Measurements from ENCODE around the gene CYB5R2. TPM values are rescaled to one million over a fixed set of nuclear protein-coding genes. Genes with fewer than 3 reads are reported as not detected.
A peak's percentile ranks its signal among the peaks of the same experiment; 100 is the strongest.

The CYB5R2 gene
- 57.9 and 60.0 TPM in 2 replicates for polyA plus RNA-seq (2013)

DNA sequence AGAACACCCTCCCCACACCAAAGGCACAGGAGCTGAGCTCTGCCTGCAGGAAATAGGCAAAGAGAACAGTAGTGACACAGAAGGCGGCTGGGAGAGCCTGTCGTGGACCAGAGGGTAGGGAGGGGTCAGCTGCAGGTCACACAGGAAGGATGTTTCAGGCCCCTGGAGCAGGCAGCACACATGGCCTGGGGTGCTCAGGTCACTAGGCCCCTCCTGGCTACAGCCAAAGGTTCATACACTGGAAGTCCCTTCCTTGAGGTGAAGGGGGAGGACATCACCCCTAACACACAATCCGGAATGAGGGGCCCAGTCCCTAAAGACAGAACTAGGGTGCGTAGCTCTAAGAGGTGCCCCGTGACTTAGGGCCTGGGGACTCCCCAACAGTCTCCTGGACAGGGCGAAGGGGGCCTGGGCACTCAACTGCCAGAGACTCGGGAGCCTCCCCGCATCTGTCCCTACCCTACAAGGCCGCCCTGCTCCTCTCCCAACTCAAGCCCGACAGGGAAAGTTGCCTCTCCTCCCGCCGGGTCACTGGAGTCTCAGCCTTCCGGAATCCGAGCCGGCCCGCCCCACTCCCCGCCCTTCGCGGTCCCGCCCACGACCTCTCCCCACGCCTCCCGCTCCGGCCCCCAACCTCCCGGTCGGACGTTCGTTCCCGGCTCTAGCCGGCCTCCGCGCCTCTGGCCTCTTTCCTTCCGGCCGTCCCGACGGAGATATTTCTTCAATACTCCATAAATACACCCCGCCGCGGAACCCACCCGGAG lies at the start of gene CYB5R2:
Gene CYB5R2, minus strand, starts transcription at position 541 of the 764 bp plus-strand sequence. CDS start 675 bp downstream, outside the sequence.
- peaks cover under 1 to 7% of the 10 kb centered on the region in 2 experiments for H3K36me3 ChIP-seq (ENCODE audit: control insufficient read depth in 1 of 2, insufficient read depth in 2 of 2, low read length in 2 of 2)
- peak within 1 kb of the TSS; percentile 77 for H2BK5ac ChIP-seq (ENCODE audit: low read depth, low read length, poor library complexity)
- no peaks in the 10 kb centered on the region for H3K27me3 ChIP-seq (ENCODE audit: insufficient read depth, low read length)
- peaks cover 7% of the 10 kb centered on the region for H3K79me2 ChIP-seq (ENCODE audit: control insufficient read depth, insufficient read depth, low read length, poor library complexity)
- H2BK12ac ChIP-seq (ENCODE audit: low read length): peak within 1 kb of the TSS; percentile 9
- H3K4me1 ChIP-seq (ENCODE audit: control insufficient read depth in 1 of 2, insufficient read depth in 2 of 2, low read length in 2 of 2): peaks cover 24 to 43% of the 10 kb centered on the region in 2 experiments
- WGBS (ENCODE audit: extremely low coverage, insufficient coverage, insufficient read length): no CpG with 5 or more reads among the region's 40 CpGs
- peak within 1 kb of the TSS; percentile 72 for H3K4me3 ChIP-seq (ENCODE audit: low read depth, low read length)
- H3K18ac ChIP-seq (ENCODE audit: low read length): peak within 1 kb of the TSS; percentile 86
- H3K9me3 ChIP-seq (ENCODE audit: insufficient read depth, low read depth, low read length): no peaks in the 10 kb centered on the region
- peak within 1 kb of the TSS; percentile 93 for H3K14ac ChIP-seq (ENCODE audit: low read length)
- peak within 1 kb of the TSS; percentile 61 for H3K4ac ChIP-seq (ENCODE audit: low read depth, low read length)
- H3K27ac ChIP-seq (ENCODE audit: low read depth, low read length): peak within 1 kb of the TSS; percentile 58
- no peak within 1 kb of the TSS for H3K23ac ChIP-seq (ENCODE audit: low read length)
- peak within 1 kb of the TSS; percentile 88 for H3K4me2 ChIP-seq (ENCODE audit: low read length)
- peak within 1 kb of the TSS; percentile 78 for H4K12ac ChIP-seq (ENCODE audit: low read depth, low read length)
- H3K9ac ChIP-seq (ENCODE audit: low read length): peak within 1 kb of the TSS; percentile 60
- peak within 1 kb of the TSS; percentile 86 for H2BK120ac ChIP-seq (ENCODE audit: insufficient read depth, low read length, poor library complexity)
- no peak within 1 kb of the TSS for H2AK5ac ChIP-seq (ENCODE audit: low read length)
- H2AFZ ChIP-seq (ENCODE audit: insufficient read depth, low read length, poor library complexity): peak within 1 kb of the TSS; percentile 86
- H3K79me1 ChIP-seq (ENCODE audit: low read length): peaks cover 10% of the 10 kb centered on the region
- peak; percentile 77 to 84 for DNase-seq
- peak within 1 kb of the TSS; percentile 78 for H4K91ac ChIP-seq (ENCODE audit: low read depth, low read length)
- H4K8ac ChIP-seq (ENCODE audit: low read depth, low read length): peak within 1 kb of the TSS; percentile 90

DNA sequence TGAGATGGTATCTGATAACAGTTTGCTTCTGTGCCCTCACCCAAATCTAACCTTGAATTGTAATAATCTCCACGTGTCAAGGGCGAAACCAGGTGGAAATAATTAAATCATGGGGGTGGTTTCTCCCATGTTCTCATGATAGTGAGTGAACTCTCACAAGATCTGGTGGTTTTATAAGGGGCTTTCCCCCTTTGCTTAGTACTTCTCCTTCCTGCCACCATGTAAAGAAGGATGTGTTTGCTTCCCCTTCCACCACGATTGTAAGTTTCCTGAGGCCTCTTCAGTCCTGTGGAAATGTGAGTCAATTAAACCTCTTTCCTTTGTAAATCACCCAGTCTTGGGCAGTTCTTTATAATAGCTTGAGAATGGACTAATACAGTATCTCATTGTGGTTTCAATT lies 41.5 kb upstream of the CYB5R2 start:
- Histone ChIP-seq H3K9me3 (ENCODE audit: insufficient read depth, low read depth, low read length) (no peaks in the 10 kb centered on the region), H2AFZ (ENCODE audit: insufficient read depth, low read length, poor library complexity) (no peak overlapping the region), H2BK5ac (ENCODE audit: low read depth, low read length, poor library complexity) (no peak overlapping the region), H2AK5ac (ENCODE audit: low read length) (no peak overlapping the region), H3K4ac (ENCODE audit: low read depth, low read length) (no peak overlapping the region), H2BK12ac (ENCODE audit: low read length) (no peak overlapping the region), H3K27ac (ENCODE audit: low read depth, low read length) (no peak overlapping the region), H2BK120ac (ENCODE audit: insufficient read depth, low read length, poor library complexity) (no peak overlapping the region), H3K4me3 (ENCODE audit: low read depth, low read length) (no peak overlapping the region), H3K9ac (ENCODE audit: low read length) (no peak overlapping the region), H3K14ac (ENCODE audit: low read length) (no peak overlapping the region), H3K27me3 (ENCODE audit: insufficient read depth, low read length) (no peaks in the 10 kb centered on the region), H3K36me3 (ENCODE audit: control insufficient read depth in 1 of 2, insufficient read depth in 2 of 2, low read length in 2 of 2) (no peaks in the 10 kb centered on the region), H4K91ac (ENCODE audit: low read depth, low read length) (no peak overlapping the region), H3K4me1 (ENCODE audit: control insufficient read depth in 1 of 2, insufficient read depth in 2 of 2, low read length in 2 of 2) (no peaks in the 10 kb centered on the region), H3K79me2 (ENCODE audit: control insufficient read depth, insufficient read depth, low read length, poor library complexity) (no peaks in the 10 kb centered on the region), H3K23ac (ENCODE audit: low read length) (no peak overlapping the region), H3K79me1 (ENCODE audit: low read length) (no peaks in the 10 kb centered on the region), H4K12ac (ENCODE audit: low read depth, low read length) (no peak overlapping the region), H3K4me2 (ENCODE audit: low read length) (no peak overlapping the region), H3K18ac (ENCODE audit: low read length) (no peak overlapping the region), H4K8ac (ENCODE audit: low read depth, low read length) (no peak overlapping the region)
- no CpG with 5 or more reads among the region's 3 CpGs for whole genome bisulfite sequencing (ENCODE audit: extremely low coverage, insufficient coverage, insufficient read length)
- no peak for DNase-seq

DNA sequence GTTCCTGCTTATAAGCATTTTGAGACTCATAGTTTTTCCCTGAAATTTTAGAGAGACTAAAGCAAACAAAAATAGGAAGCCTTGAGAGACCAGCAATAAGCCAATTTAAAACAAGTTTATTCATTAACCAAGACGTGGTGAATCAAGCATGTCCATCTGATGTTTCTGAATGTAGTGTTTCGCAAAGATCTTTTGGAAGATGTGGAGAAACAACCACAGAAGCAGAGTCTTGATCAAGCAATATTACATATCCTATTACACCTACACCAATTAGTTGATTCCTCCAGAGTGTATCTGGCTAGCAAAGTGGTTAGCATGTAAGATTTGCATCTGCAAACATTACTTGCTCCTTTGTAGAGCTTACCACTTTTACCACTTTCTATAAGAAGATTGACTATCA lies 33.1 kb upstream of the CYB5R2 start, which contains the start of gene OVCH2:
Gene OVCH2, minus strand, starts transcription at position 101 of the 400 bp plus-strand sequence. Its CDS starts 83 bp downstream, at position 18.
- H3K4me3 ChIP-seq (ENCODE audit: low read depth, low read length): no peak within 1 kb of the TSS
- no peak for DNase-seq
- H3K18ac ChIP-seq (ENCODE audit: low read length): no peak within 1 kb of the TSS
- H3K27me3 ChIP-seq (ENCODE audit: insufficient read depth, low read length): no peaks in the 10 kb centered on the region
- H3K79me1 ChIP-seq (ENCODE audit: low read length): peaks cover 3% of the 10 kb centered on the region
- H2BK5ac ChIP-seq (ENCODE audit: low read depth, low read length, poor library complexity): no peak within 1 kb of the TSS
- no peak within 1 kb of the TSS for H3K4me2 ChIP-seq (ENCODE audit: low read length)
- no peaks in the 10 kb centered on the region for H3K79me2 ChIP-seq (ENCODE audit: control insufficient read depth, insufficient read depth, low read length, poor library complexity)
- no peak within 1 kb of the TSS for H2BK120ac ChIP-seq (ENCODE audit: insufficient read depth, low read length, poor library complexity)
- H3K9ac ChIP-seq (ENCODE audit: low read length): no peak within 1 kb of the TSS
- no peak within 1 kb of the TSS for H2AFZ ChIP-seq (ENCODE audit: insufficient read depth, low read length, poor library complexity)
- no peak within 1 kb of the TSS for H4K12ac ChIP-seq (ENCODE audit: low read depth, low read length)
- H4K8ac ChIP-seq (ENCODE audit: low read depth, low read length): no peak within 1 kb of the TSS
- no peak within 1 kb of the TSS for H4K91ac ChIP-seq (ENCODE audit: low read depth, low read length)
- no peaks in the 10 kb centered on the region for H3K9me3 ChIP-seq (ENCODE audit: insufficient read depth, low read depth, low read length)
- H3K36me3 ChIP-seq (ENCODE audit: control insufficient read depth in 1 of 2, insufficient read depth in 2 of 2, low read length in 2 of 2): no peaks in the 10 kb centered on the region
- H3K4me1 ChIP-seq (ENCODE audit: control insufficient read depth in 1 of 2, insufficient read depth in 2 of 2, low read length in 2 of 2): peaks cover 3% of the 10 kb centered on the region in 2 experiments
- H3K4ac ChIP-seq (ENCODE audit: low read depth, low read length): no peak within 1 kb of the TSS
- no peak within 1 kb of the TSS for H3K27ac ChIP-seq (ENCODE audit: low read depth, low read length)
- H2BK12ac ChIP-seq (ENCODE audit: low read length): no peak within 1 kb of the TSS
- H2AK5ac ChIP-seq (ENCODE audit: low read length): no peak within 1 kb of the TSS
- no peak within 1 kb of the TSS for H3K23ac ChIP-seq (ENCODE audit: low read length)
- H3K14ac ChIP-seq (ENCODE audit: low read length): no peak within 1 kb of the TSS
- no CpG with 5 or more reads among the region's 2 CpGs for WGBS (ENCODE audit: extremely low coverage, insufficient coverage, insufficient read length)

DNA sequence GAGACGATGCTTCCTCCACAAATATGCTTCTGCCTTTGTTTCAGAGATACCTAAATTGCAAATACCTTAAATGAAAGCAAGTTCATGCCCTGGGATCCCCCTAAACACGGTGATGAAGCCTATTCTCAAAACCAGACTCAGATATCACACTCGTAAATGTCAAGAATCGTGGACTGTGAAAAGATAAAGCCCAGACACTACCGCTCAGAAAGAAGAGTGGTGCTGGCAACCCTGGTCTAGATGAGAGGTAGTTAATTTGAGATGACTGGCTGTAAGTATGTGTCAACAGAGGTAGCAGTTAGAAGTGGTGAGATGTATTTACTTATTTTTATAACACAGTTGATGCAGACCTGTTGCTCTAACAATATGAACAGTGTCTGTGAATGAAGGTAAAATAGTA lies 30.4 kb upstream of the CYB5R2 start:
- H3K4ac ChIP-seq (ENCODE audit: low read depth, low read length): no peak overlapping the region
- H2BK5ac ChIP-seq (ENCODE audit: low read depth, low read length, poor library complexity): no peak overlapping the region
- no peaks in the 10 kb centered on the region for H3K79me1 ChIP-seq (ENCODE audit: low read length)
- no peak overlapping the region for H3K18ac ChIP-seq (ENCODE audit: low read length)
- no peak overlapping the region for H4K12ac ChIP-seq (ENCODE audit: low read depth, low read length)
- no peak overlapping the region for H3K27ac ChIP-seq (ENCODE audit: low read depth, low read length)
- H2BK120ac ChIP-seq (ENCODE audit: insufficient read depth, low read length, poor library complexity): no peak overlapping the region
- no peak overlapping the region for H3K4me3 ChIP-seq (ENCODE audit: low read depth, low read length)
- no peak overlapping the region for H2BK12ac ChIP-seq (ENCODE audit: low read length)
- H3K9ac ChIP-seq (ENCODE audit: low read length): no peak overlapping the region
- H3K36me3 ChIP-seq (ENCODE audit: control insufficient read depth in 1 of 2, insufficient read depth in 2 of 2, low read length in 2 of 2): no peaks in the 10 kb centered on the region
- no peak overlapping the region for H3K23ac ChIP-seq (ENCODE audit: low read length)
- H3K4me2 ChIP-seq (ENCODE audit: low read length): no peak overlapping the region
- DNase-seq: no peak
- H2AFZ ChIP-seq (ENCODE audit: insufficient read depth, low read length, poor library complexity): no peak overlapping the region
- no peak overlapping the region for H4K91ac ChIP-seq (ENCODE audit: low read depth, low read length)
- no peaks in the 10 kb centered on the region for H3K79me2 ChIP-seq (ENCODE audit: control insufficient read depth, insufficient read depth, low read length, poor library complexity)
- no peak overlapping the region for H3K14ac ChIP-seq (ENCODE audit: low read length)
- peaks cover 3% of the 10 kb centered on the region in 2 experiments for H3K4me1 ChIP-seq (ENCODE audit: control insufficient read depth in 1 of 2, insufficient read depth in 2 of 2, low read length in 2 of 2)
- no peak overlapping the region for H4K8ac ChIP-seq (ENCODE audit: low read depth, low read length)
- no peaks in the 10 kb centered on the region for H3K9me3 ChIP-seq (ENCODE audit: insufficient read depth, low read depth, low read length)
- no peak overlapping the region for H2AK5ac ChIP-seq (ENCODE audit: low read length)
- no CpG with 5 or more reads among the region's 5 CpGs for WGBS (ENCODE audit: extremely low coverage, insufficient coverage, insufficient read length)
- no peaks in the 10 kb centered on the region for H3K27me3 ChIP-seq (ENCODE audit: insufficient read depth, low read length)
